Fibroblast of villous mesenchyme (primary cell): ENCODE measurements around the gene RELT. TPM values are rescaled to one million over a fixed set of nuclear protein-coding genes. Genes with fewer than 3 reads are reported as not detected.

Experiments
- DNase-seq: peaks from one replicate; pipeline ENCODE4 v3.0.0-alpha.2; 2010; ENCODE audit warnings: low read depth
- H3K4me3 ChIP-seq: 2 replicates; pipeline ENCODE4 v1.5.1; 2011; ENCODE audit warnings: low read depth, mild to moderate bottlenecking, low read length
- CTCF ChIP-seq: IDR thresholded peaks from 2 replicates; pipeline ENCODE4 v1.5.1; 2012; ENCODE audit warnings: low read depth, mild to moderate bottlenecking, low read length; ENCODE audit not compliant: insufficient read depth
- total RNA-seq: library from RNA; depleted of rRNA; stranded (reverse); fragments of >200 nt; gene quantifications from 2 replicates; pipeline ENCODE4 v1.2.3, GENCODE V29; 2012

The RELT gene
- total RNA-seq, 1 donor, result 3.5 TPM

DNA sequence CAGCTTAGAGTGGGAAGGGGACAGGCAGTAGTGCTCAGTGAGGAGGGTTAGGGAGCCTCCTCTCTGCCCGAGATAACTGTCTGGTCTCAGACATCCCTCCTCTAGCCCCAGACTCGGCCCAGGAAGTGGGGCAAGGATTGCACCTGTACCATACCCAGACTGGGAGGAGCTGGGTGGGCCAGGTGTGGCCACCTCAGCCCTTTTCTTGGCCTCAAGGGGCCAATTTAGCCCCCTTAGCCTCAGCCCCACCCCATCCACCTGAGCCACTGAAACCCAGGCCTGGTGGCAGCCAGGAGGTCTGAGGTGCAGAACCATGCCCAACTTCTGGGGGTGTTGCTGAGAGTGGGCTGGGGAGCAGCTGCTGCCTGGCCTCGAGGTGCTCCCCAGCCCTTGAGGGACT lies 6.5 kb downstream of the RELT start:
- no peak overlapping the region for H3K4me3 ChIP-seq
- DNase-seq, result no peak
- TF ChIP-seq CTCF, result no peak

GRCh38 chr11:73383249-73384124 lies 7.3 kb downstream of the RELT start:
- no peak for DNase-seq
- no peak for TF ChIP-seq CTCF
- no peak overlapping the region for H3K4me3 ChIP-seq

DNA sequence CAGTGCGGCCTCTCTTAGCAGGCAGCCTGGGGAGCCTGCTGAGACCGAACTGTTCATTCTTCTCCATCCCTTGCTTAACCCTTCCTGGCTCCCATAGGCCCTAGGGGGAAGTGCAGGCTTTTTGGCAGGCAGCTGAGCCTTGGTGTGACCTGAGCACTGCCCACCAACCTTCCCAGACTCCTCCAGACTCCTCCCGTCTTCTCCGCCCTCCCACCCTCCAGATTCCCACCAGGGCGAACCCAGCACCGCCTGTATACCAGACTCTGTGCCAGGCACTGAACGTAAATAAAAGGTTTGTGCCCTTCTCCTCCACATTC lies 7.9 kb downstream of the RELT start:
- DNase-seq, result no peak
- no peak for TF ChIP-seq CTCF
- no peak overlapping the region for H3K4me3 ChIP-seq

DNA sequence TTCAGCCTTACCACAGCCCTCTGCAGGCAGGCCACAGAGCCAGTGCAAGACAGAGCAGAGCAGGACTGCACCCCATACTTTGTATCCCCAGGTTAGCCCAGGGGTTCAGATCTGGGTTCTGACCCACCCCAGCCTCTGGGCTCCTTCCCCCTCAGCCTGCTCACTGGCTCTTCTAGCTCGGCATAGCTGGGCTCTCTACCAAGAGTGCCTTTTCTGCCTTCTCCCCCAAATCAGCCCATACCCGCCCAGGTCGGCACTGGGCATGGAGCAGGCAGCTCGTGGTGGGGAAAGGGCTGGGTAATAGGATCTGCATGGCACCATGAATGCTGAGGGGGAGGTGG lies 8.3 kb downstream of the RELT start:
- TF ChIP-seq CTCF, result no peak
- no peak overlapping the region for H3K4me3 ChIP-seq
- DNase-seq, result no peak

GRCh38 chr11:73384872-73385689 lies 8.9 kb downstream of the RELT start:
- peak; percentile 56 for DNase-seq
- TF ChIP-seq CTCF, result no peak
- no peak overlapping the region for H3K4me3 ChIP-seq

DNA sequence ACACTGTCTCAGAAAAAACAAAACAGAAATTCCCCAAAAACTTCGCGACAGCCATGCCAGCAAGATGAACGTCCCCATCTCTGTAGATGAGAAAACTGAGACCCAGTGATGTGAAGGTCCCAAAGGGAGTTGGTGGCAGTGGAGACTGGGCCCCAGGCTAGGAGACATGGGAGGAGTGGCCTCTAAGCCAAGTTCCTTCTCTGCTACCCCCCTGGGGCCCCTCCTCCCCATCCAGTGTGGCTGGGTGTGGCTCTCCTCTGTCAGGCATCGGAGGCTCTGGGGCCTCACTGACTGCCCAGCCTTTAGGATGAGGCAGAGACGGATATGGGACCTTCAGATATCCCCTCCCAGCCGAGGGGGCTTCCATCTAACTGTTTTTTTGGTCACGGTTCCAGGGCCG lies 9.8 kb downstream of the RELT start:
- DNase-seq, result no peak
- no peak overlapping the region for H3K4me3 ChIP-seq
- no peak for TF ChIP-seq CTCF
